Neuronal stem cell (in vitro differentiated cells): ENCODE data around the gene SMAP1.

Experiments
- DNase-seq: peaks from one replicate; pipeline ENCODE4 v3.0.0-alpha.2; 2013; ENCODE audit warnings: low spot score
- H2AFZ ChIP-seq: one replicate; pipeline ENCODE4 v1.6.1; 2013; ENCODE audit warnings: mild to moderate bottlenecking, low read length, inconsistent platforms
- H2AK5ac ChIP-seq: 2 replicates; pipeline ENCODE4 v1.6.1; 2013; ENCODE audit warnings: low read depth, mild to moderate bottlenecking, inconsistent platforms, low read length, moderate library complexity, mixed read lengths
- H2BK120ac ChIP-seq: 2 replicates; pipeline ENCODE4 v1.6.1; 2013; ENCODE audit warnings: low read depth, mild to moderate bottlenecking, inconsistent platforms, low read length, moderate library complexity, mixed read lengths
- H2BK12ac ChIP-seq: one replicate; pipeline ENCODE4 v1.6.1; 2013; ENCODE audit warnings: low read length, inconsistent platforms
- H2BK15ac ChIP-seq: 2 replicates; pipeline ENCODE4 v1.6.1; 2013; ENCODE audit warnings: mild to moderate bottlenecking, low read length, inconsistent platforms, mixed read lengths
- H2BK5ac ChIP-seq: one replicate; pipeline ENCODE4 v1.6.1; 2013; ENCODE audit warnings: inconsistent platforms, mild to moderate bottlenecking, low read length, moderate library complexity
- H3K14ac ChIP-seq: one replicate; pipeline ENCODE4 v1.6.1; 2013; ENCODE audit warnings: low read length, inconsistent platforms
- H3K18ac ChIP-seq: 2 replicates; pipeline ENCODE4 v1.6.1; 2013; ENCODE audit warnings: low read length, inconsistent platforms
- H3K23ac ChIP-seq: 2 replicates; pipeline ENCODE4 v1.6.1; 2013; ENCODE audit warnings: low read depth, mild to moderate bottlenecking, mixed read lengths, low read length, inconsistent platforms; ENCODE audit not compliant: poor library complexity
- H3K27ac ChIP-seq: replicated peaks from 3 replicates; pipeline ENCODE4 v1.5.1; 2013; ENCODE audit warnings: low read length, inconsistent platforms
- H3K27me3 ChIP-seq, 3 experiments: 2 replicates each; pipeline ENCODE4 v1.6.1; 2013; ENCODE audit warnings: low read length in 3 of 3, mild to moderate bottlenecking in 2 of 3, inconsistent platforms in 1 of 3, low read depth in 1 of 3, mixed read lengths in 1 of 3, moderate library complexity in 1 of 3; ENCODE audit not compliant: control insufficient read depth in 3 of 3, insufficient read depth in 3 of 3
- H3K36me3 ChIP-seq, 2 donors: replicated peaks in 1 of 2; 2 replicates each; pipeline ENCODE4 v1.6.1; 2013; ENCODE audit warnings: low read length in 2 of 2; ENCODE audit not compliant: control insufficient read depth in 2 of 2, insufficient read depth in 2 of 2
- H3K4ac ChIP-seq: 2 replicates; pipeline ENCODE4 v1.6.1; 2013; ENCODE audit warnings: inconsistent platforms, mild to moderate bottlenecking, low read length, moderate library complexity
- H3K4me1 ChIP-seq, 2 donors: 1 replicate in 1 of 2; 2 replicates in 1 of 2; pipeline ENCODE4 v1.6.1; 2013; ENCODE audit warnings: low read length in 2 of 2, low read depth in 1 of 2; ENCODE audit not compliant: control insufficient read depth in 2 of 2, insufficient read depth in 1 of 2
- H3K4me2 ChIP-seq: one replicate; pipeline ENCODE4 v1.6.1; 2013; ENCODE audit warnings: mild to moderate bottlenecking, low read length, inconsistent platforms; ENCODE audit not compliant: insufficient read depth, poor library complexity, severe bottlenecking
- H3K4me3 ChIP-seq, 2 donors: 2 replicates each; pipeline ENCODE4 v1.5.1; 2013; ENCODE audit warnings: low read length in 2 of 2, mild to moderate bottlenecking in 2 of 2, inconsistent platforms in 1 of 2, moderate library complexity in 1 of 2
- H3K79me1 ChIP-seq: one replicate; pipeline ENCODE4 v1.6.1; 2013; ENCODE audit warnings: low read depth, mild to moderate bottlenecking, inconsistent platforms, low read length, moderate library complexity
- H3K9ac ChIP-seq: one replicate; pipeline ENCODE4 v1.6.1; 2013; ENCODE audit warnings: mild to moderate bottlenecking, low read depth, low read length, inconsistent platforms; ENCODE audit not compliant: poor library complexity
- H3K9me3 ChIP-seq, 2 donors: replicated peaks in 1 of 2; 2 replicates each; pipeline versions ENCODE3 to v1.6.1; 2013; ENCODE audit warnings: low read length in 2 of 2, mild to moderate bottlenecking in 2 of 2, inconsistent platforms in 1 of 2, low read depth in 1 of 2, mixed read lengths in 1 of 2, moderate library complexity in 1 of 2; ENCODE audit not compliant: control insufficient read depth in 2 of 2, insufficient read depth in 1 of 2
- H4K8ac ChIP-seq: one replicate; pipeline ENCODE4 v1.6.1; 2013; ENCODE audit warnings: low read depth, mild to moderate bottlenecking, inconsistent platforms, low read length, moderate library complexity
- H4K91ac ChIP-seq: one replicate; pipeline ENCODE4 v1.6.1; 2013; ENCODE audit warnings: low read length, low read depth, mild to moderate bottlenecking, inconsistent platforms; ENCODE audit not compliant: poor library complexity
- WGBS, 2 donors: extraction: QIAGEN DNeasy Blood & Tissue Kit; methylation state at CpG; one replicate each; pipeline ENCODE4 v1.1.7; 2013; ENCODE audit warnings: missing lambda C conversion rate in 2 of 2, mixed read lengths in 1 of 2; ENCODE audit not compliant: insufficient read length in 2 of 2, insufficient replicate concordance in 1 of 2; ENCODE audit errors: extremely low coverage in 2 of 2; 5-methylcytosine and 5-hydroxymethylcytosine counted together

Gene SMAP1

DNA sequence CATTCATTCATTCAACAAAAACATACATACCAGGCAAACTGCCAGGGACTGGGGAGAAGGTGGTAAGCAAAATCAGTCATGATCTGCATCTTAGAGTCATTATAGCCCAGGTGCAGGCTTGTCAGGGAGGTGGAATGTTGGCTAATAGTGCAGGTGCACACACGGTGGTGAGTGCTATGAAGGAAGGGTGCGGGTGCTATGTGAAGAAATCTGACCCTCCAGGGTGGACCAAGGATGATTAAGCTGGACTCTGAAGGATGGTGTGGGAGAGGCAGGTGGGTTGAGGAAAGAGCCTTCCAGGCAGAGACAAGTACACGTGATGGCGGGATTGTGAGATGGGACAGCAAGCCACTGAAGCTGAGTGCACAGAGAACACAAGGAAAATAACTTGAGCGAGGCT, 211.8 kb downstream of the SMAP1 start:
- Histone ChIP-seq H3K9me3 (peaks cover 0 to 3% of the 10 kb centered on the region in 2 donors), H3K27ac (no peak overlapping the region)

DNA sequence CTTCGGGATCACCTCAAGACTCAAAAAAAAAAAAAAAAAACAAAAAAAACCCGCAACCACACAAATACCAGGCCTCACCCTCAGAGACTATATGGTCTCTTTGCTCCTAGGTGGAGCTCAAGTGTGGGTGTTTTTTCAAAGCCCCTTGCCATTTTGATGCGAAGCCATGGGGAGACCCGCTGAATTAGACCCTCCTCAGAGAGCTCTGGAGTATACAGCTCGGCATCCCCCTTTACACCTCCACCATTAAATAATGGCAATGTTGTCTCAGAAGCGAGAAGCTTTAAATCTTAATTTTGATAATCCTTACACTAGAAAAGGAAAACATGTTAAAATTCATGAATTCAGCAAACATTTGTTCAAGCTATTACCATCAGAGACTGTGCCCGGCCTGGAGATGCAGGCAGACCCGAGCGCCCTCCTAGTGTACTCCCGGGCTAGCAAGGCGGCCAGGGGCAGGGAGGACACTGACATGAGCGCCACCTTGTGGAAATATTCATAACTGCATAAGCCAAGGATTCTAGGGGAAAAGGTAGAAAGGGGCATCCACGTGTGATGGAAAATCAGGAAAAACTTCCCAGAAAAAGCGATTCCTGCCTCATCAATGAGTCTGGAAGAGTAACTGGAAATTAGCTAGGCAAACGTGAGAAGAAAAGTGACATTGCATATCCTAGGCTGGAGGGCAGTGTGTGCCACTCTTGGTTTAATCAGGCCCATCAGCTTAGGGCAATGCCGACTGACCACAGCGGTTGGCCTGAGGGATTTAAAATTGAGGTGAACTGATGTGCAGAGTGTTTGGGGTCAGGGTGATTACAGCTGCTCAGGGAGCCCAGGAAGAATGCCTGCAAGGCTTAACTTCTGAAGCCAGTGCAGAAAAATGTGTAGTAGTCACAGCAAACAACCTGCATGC, 216.6 kb downstream of the SMAP1 start:
- H3K4me3 ChIP-seq: no peak overlapping the region
- H2BK12ac ChIP-seq: no peak overlapping the region
- H2AFZ ChIP-seq: peak overlapping the region; percentile 56
- H2BK120ac ChIP-seq: no peak overlapping the region
- no peak overlapping the region for H3K18ac ChIP-seq
- no peak overlapping the region for H4K91ac ChIP-seq
- H3K23ac ChIP-seq: no peak overlapping the region
- no peaks in the 10 kb centered on the region for H3K4me1 ChIP-seq
- no peaks in the 10 kb centered on the region for H3K79me1 ChIP-seq
- H3K4me2 ChIP-seq: no peak overlapping the region
- H3K27ac ChIP-seq: no peak overlapping the region
- no peak overlapping the region for H2AK5ac ChIP-seq
- H4K8ac ChIP-seq: no peak overlapping the region
- no peaks in the 10 kb centered on the region for H3K9me3 ChIP-seq
- no CpG with 5 or more reads among the region's 17 CpGs for WGBS, 2 donors
- no peak overlapping the region for H3K4ac ChIP-seq
- H3K9ac ChIP-seq: no peak overlapping the region
- no peaks in the 10 kb centered on the region for H3K36me3 ChIP-seq
- H3K27me3 ChIP-seq: peaks cover 0 to 6% (median 0%) of the 10 kb centered on the region in 3 experiments
- no peak overlapping the region for H2BK15ac ChIP-seq
- H2BK5ac ChIP-seq: no peak overlapping the region
- no peak overlapping the region for H3K14ac ChIP-seq
- DNase-seq: peak; percentile 69

More for the DNA sequence above, 211.8 kb downstream of the SMAP1 start:
- no peak overlapping the region for H2AK5ac ChIP-seq
- no peak overlapping the region for H3K4me3 ChIP-seq
- H2BK5ac ChIP-seq: no peak overlapping the region
- H3K18ac ChIP-seq: no peak overlapping the region
- no peak overlapping the region for H2BK120ac ChIP-seq
- no peak for DNase-seq
- H3K14ac ChIP-seq: no peak overlapping the region
- H3K36me3 ChIP-seq: no peaks in the 10 kb centered on the region
- no peak overlapping the region for H3K23ac ChIP-seq
- no peaks in the 10 kb centered on the region for H3K27me3 ChIP-seq
- H3K4me2 ChIP-seq: no peak overlapping the region
- no peak overlapping the region for H3K9ac ChIP-seq
- WGBS, 2 donors: no CpG with 5 or more reads among the region's 5 CpGs
- no peaks in the 10 kb centered on the region for H3K4me1 ChIP-seq
- H3K4ac ChIP-seq: no peak overlapping the region
- H2BK12ac ChIP-seq: no peak overlapping the region
- no peaks in the 10 kb centered on the region for H3K79me1 ChIP-seq
- no peak overlapping the region for H4K8ac ChIP-seq
- H2BK15ac ChIP-seq: no peak overlapping the region
- H2AFZ ChIP-seq: no peak overlapping the region
- H4K91ac ChIP-seq: no peak overlapping the region

- Histone ChIP-seq H2BK5ac (no peak overlapping the region), H3K27ac (no peak overlapping the region), H2BK120ac (no peak overlapping the region), H4K8ac (no peak overlapping the region), H3K23ac (no peak overlapping the region), H2BK12ac (no peak overlapping the region), H3K9me3 (no peaks in the 10 kb centered on the region), H3K27me3 (peaks cover 0 to 6% (median 0%) of the 10 kb centered on the region in 3 experiments), H3K14ac (no peak overlapping the region), H2AFZ (no peak overlapping the region), H3K4me2 (no peak overlapping the region), H3K4me1 (no peaks in the 10 kb centered on the region), H3K79me1 (no peaks in the 10 kb centered on the region), H2AK5ac (no peak overlapping the region), H3K4me3 (no peak overlapping the region), H3K4ac (no peak overlapping the region), H2BK15ac (no peak overlapping the region), H3K9ac (no peak overlapping the region), H3K36me3 (no peaks in the 10 kb centered on the region), H3K18ac (no peak overlapping the region), H4K91ac (no peak overlapping the region)
- WGBS, 2 donors: no CpG with 5 or more reads among the region's 2 CpGs
- no peak for DNase-seq
Observed at GRCh38 chr6:70886071-70886470, 218.4 kb downstream of the SMAP1 start.

- Histone ChIP-seq H3K9ac (no peak overlapping the region), H4K91ac (no peak overlapping the region), H3K14ac (no peak overlapping the region), H3K23ac (peak overlapping the region; percentile 2), H3K27me3 (peaks cover 0 to 6% (median 0%) of the 10 kb centered on the region in 3 experiments), H3K27ac (no peak overlapping the region), H2BK12ac (no peak overlapping the region), H3K36me3 (no peaks in the 10 kb centered on the region), H2AK5ac (no peak overlapping the region), H2BK15ac (no peak overlapping the region), H3K4ac (no peak overlapping the region), H3K79me1 (no peaks in the 10 kb centered on the region), H2AFZ (no peak overlapping the region), H3K4me3 (no peak overlapping the region), H2BK120ac (no peak overlapping the region), H2BK5ac (no peak overlapping the region), H3K18ac (no peak overlapping the region), H4K8ac (no peak overlapping the region), H3K9me3 (no peaks in the 10 kb centered on the region), H3K4me2 (no peak overlapping the region), H3K4me1 (no peaks in the 10 kb centered on the region)
- no peak for DNase-seq
- no CpG with 5 or more reads among the region's 2 CpGs for WGBS, 2 donors
Observed at GRCh38 chr6:70886661-70887060, 219.0 kb downstream of the SMAP1 start.
